PC-3 (cell line): ENCODE data around the gene ALG6. TPM values are rescaled to one million over a fixed set of nuclear protein-coding genes. Genes with fewer than 3 reads are reported as not detected.

Experiments
- ATAC-seq: fragments of 200-7000 bp; cut with Tn5 transposase; 2 replicates; pipeline ENCODE4 v1.9.1; 2020; ENCODE audit warnings: mild to moderate bottlenecking, moderate library complexity
- BruUV-seq: library from RNA; stranded (reverse); fragments of 400-500 nt; replicated peaks from 2 replicates; lab custom pipeline; 2021; lab: Mats Ljungman, UMichigan
- CTCF ChIA-PET: fragments of 300-600 bp; sonication (Branson Sonifier 250); formaldehyde crosslinking; loops from one replicate; lab custom pipeline; 2022; ENCODE audit warnings: antibody characterized with exemption; lab: Charles Lee
- POLR2A ChIA-PET: fragments of 300-600 bp; sonication (Branson Sonifier 250); formaldehyde crosslinking; loops from one replicate; lab custom pipeline; 2022; ENCODE audit warnings: antibody characterized with exemption; ENCODE audit not compliant: unreplicated experiment; lab: Charles Lee
- DNase-seq: peaks from one replicate; pipeline ENCODE4 v3.0.0-alpha.2; 2015
- H2AFZ ChIP-seq: fragments of 300-600 bp; sonication (generic); 2 replicates; pipeline ENCODE4 v1.6.0; 2016; ENCODE audit warnings: antibody characterized with exemption, low read length
- H3F3A ChIP-seq: fragments of 300-600 bp; sonication (generic); one replicate; pipeline ENCODE4 v1.6.0; 2017; ENCODE audit warnings: antibody characterized with exemption, low read length, control low read depth, mild to moderate bottlenecking; ENCODE audit not compliant: unreplicated experiment
- H3K27ac ChIP-seq: fragments of 300-600 bp; sonication (generic); 2 replicates; pipeline ENCODE4 v1.5.1; 2016; ENCODE audit warnings: mild to moderate bottlenecking, low read length
- H3K27me3 ChIP-seq: fragments of 300-600 bp; sonication (generic); 2 replicates; pipeline ENCODE4 v1.6.1; 2016; ENCODE audit warnings: low read length, mixed read lengths
- H3K36me3 ChIP-seq: fragments of 300-600 bp; sonication (generic); 2 replicates; pipeline ENCODE4 v1.6.1; 2016; ENCODE audit warnings: low read depth, mixed run types, low read length, mixed read lengths
- H3K4me1 ChIP-seq: fragments of 300-600 bp; sonication (generic); 2 replicates; pipeline ENCODE4 v1.5.1; 2016; ENCODE audit warnings: low read length; ENCODE audit not compliant: insufficient read depth
- H3K4me2 ChIP-seq: fragments of 300-600 bp; sonication (generic); 2 replicates; pipeline ENCODE4 v1.6.0; 2016; ENCODE audit warnings: low read length
- H3K4me3 ChIP-seq: fragments of 300-600 bp; sonication (generic); 2 replicates; pipeline ENCODE4 v1.5.1; 2016; ENCODE audit warnings: mild to moderate bottlenecking, low read length, mixed read lengths
- H3K79me2 ChIP-seq: fragments of 300-600 bp; sonication (generic); 2 replicates; pipeline ENCODE4 v1.6.1; 2017; ENCODE audit warnings: low read length, mixed read lengths
- H3K9ac ChIP-seq: fragments of 300-600 bp; sonication (generic); 2 replicates; pipeline ENCODE4 v1.6.0; 2016; ENCODE audit warnings: mild to moderate bottlenecking, low read length
- H3K9me2 ChIP-seq: fragments of 300-600 bp; sonication (generic); replicated peaks from 2 replicates; pipeline ENCODE4 v1.6.1; 2016; ENCODE audit warnings: mixed run types, low read length, mixed read lengths
- H3K9me3 ChIP-seq: fragments of 300-600 bp; sonication (generic); 2 replicates; pipeline ENCODE4 v1.6.1; 2016; ENCODE audit warnings: low read length, mixed read lengths
- H4K20me1 ChIP-seq: fragments of 300-600 bp; sonication (generic); 2 replicates; pipeline ENCODE4 v1.6.1; 2016; ENCODE audit warnings: low read length, mixed read lengths
- CTCF ChIP-seq: fragments of 300-600 bp; sonication (generic); conservative IDR thresholded peaks from 2 replicates; pipeline ENCODE4 v1.5.1; 2017; ENCODE audit warnings: antibody characterized with exemption, low read depth, mild to moderate bottlenecking, low read length
- EZH2 ChIP-seq: fragments of 300-600 bp; sonication (generic); IDR thresholded peaks from one replicate; pipeline ENCODE4 v1.6.1; 2017; ENCODE audit warnings: antibody characterized with exemption, mild to moderate bottlenecking, low read length; ENCODE audit not compliant: unreplicated experiment
- EZH2phosphoT487 ChIP-seq: fragments of 300-600 bp; sonication (generic); IDR thresholded peaks from 2 replicates; pipeline ENCODE4 v1.6.1; 2018; ENCODE audit warnings: mild to moderate bottlenecking, antibody characterized with exemption, low read length, borderline replicate concordance
- intact Hi-C: fragments of 100-400 bp; cut with micrococcal nuclease; formaldehyde crosslinking; loops from 2 replicates; pipeline ENCODE4 v1.9.0; 2023
- total RNA-seq: library from RNA; depleted of rRNA; stranded (reverse); fragments of >200 nt; gene quantifications from 2 replicates; pipeline ENCODE4 v1.2.3, GENCODE V29; 2014

The ALG6 gene
- total RNA-seq, 1 experiment from 2014 or later = 17.3 TPM

- ChIA-PET POLR2A (no interaction called here), CTCF (no interaction called here)
- TF ChIP-seq EZH2 = no peak
- peak; percentile 50 for TF ChIP-seq CTCF
- intact Hi-C loops = loop anchor here (5.0 kb wide), 1 partner anchor 87 kb away; the partner anchor contains the start of gene ALG6
- Histone ChIP-seq H2AFZ (no peak overlapping the region), H3K36me3 (no peaks in the 10 kb centered on the region; the same call in 1 of the 2 replicates), H3K4me1 (no peaks in the 10 kb centered on the region), H3K4me3 (no peak overlapping the region), H3K9me2 (no peaks in the 10 kb centered on the region), H3K9ac (no peak overlapping the region), H3K27me3 (no peaks in the 10 kb centered on the region), H3F3A (no peaks in the 10 kb centered on the region), H3K4me2 (no peak overlapping the region), H3K9me3 (no peaks in the 10 kb centered on the region), H3K79me2 (no peaks in the 10 kb centered on the region), H4K20me1 (no peaks in the 10 kb centered on the region), H3K27ac (no peak overlapping the region)
- no TSS peak for BruUV-seq
- DNase-seq = peak; percentile 36
- peak; percentile 42; the same call in 1 of the 2 replicates for ATAC-seq
These were observed 86.8 kb downstream of the ALG6 start for GRCh38 chr1:63454269-63454668.

- CTCF ChIA-PET = no interaction called here
- Histone ChIP-seq H3K4me1 (peaks cover 6% of the 10 kb centered on the region; the same call in 1 of the 2 replicates), H3K4me3 (no peak overlapping the region), H2AFZ (no peak overlapping the region), H3K9me2 (no peaks in the 10 kb centered on the region), H3K9ac (no peak overlapping the region), H3K4me2 (no peak overlapping the region), H3K79me2 (no peaks in the 10 kb centered on the region), H4K20me1 (no peaks in the 10 kb centered on the region), H3K36me3 (peaks cover 14% of the 10 kb centered on the region), H3K27me3 (no peaks in the 10 kb centered on the region), H3F3A (no peaks in the 10 kb centered on the region), H3K9me3 (peaks cover 7% of the 10 kb centered on the region; the same call in 1 of the 2 replicates), H3K27ac (no peak overlapping the region)
- BruUV-seq = no TSS peak
- DNase-seq = no peak
- intact Hi-C loops = no loop called here
- no peak for TF ChIP-seq EZH2
- TF ChIP-seq CTCF = no peak
- no peak for TF ChIP-seq EZH2phosphoT487
- no peak for ATAC-seq
- POLR2A ChIA-PET = no interaction called here
These were observed 91.3 kb downstream of the ALG6 start for GRCh38 chr1:63458750-63459149.

- intact Hi-C loops = no loop called here
- CTCF ChIA-PET = no interaction called here
- peaks cover 6% of the 10 kb centered on the region; the same call in 1 of the 2 replicates for H3K4me1 ChIP-seq
- DNase-seq = no peak
- no peak overlapping the region for H2AFZ ChIP-seq
- peaks cover 7% of the 10 kb centered on the region; the same call in 1 of the 2 replicates for H3K9me3 ChIP-seq
- no peak overlapping the region for H3K4me3 ChIP-seq
- H4K20me1 ChIP-seq = no peaks in the 10 kb centered on the region
- POLR2A ChIA-PET = no interaction called here
- no peaks in the 10 kb centered on the region for H3K27me3 ChIP-seq
- H3K79me2 ChIP-seq = no peaks in the 10 kb centered on the region
- TF ChIP-seq CTCF (no peak), EZH2 (no peak), EZH2phosphoT487 (no peak)
- no TSS peak for BruUV-seq
- H3K4me2 ChIP-seq = no peak overlapping the region
- no peak overlapping the region for H3K27ac ChIP-seq
- H3K9me2 ChIP-seq = no peaks in the 10 kb centered on the region
- no peaks in the 10 kb centered on the region for H3F3A ChIP-seq
- peaks cover 14% of the 10 kb centered on the region for H3K36me3 ChIP-seq
- no peak for ATAC-seq
- H3K9ac ChIP-seq = no peak overlapping the region
These were observed 94.3 kb downstream of the ALG6 start for GRCh38 chr1:63461661-63462230.
